HEK293 (cell line): ENCODE results near the gene MAP6.

Experiments
- CTCF ChIA-PET: fragments of 350-600 bp; formaldehyde crosslinking; extraction: SDS; loops from one replicate; lab custom pipeline; 2021; ENCODE audit warnings: antibody characterized with exemption; lab: Yijun Ruan, JAX
- POLR2A ChIA-PET: fragments of 300-600 bp; formaldehyde crosslinking; extraction: SDS; loops from one replicate; lab custom pipeline; 2020; ENCODE audit warnings: antibody characterized with exemption, inconsistent platforms; lab: Yijun Ruan, JAX
- H3K27ac ChIP-seq: fragments of 200-500 bp; sonication (Bioruptor generic); 2 replicates; pipeline ENCODE4 v1.5.1; 2014; ENCODE audit warnings: low read depth, low read length, control low read depth, inconsistent platforms; ENCODE audit errors: extremely low read depth
- H3K36me3 ChIP-seq, 2 experiments: fragments of 200-500 bp in 1 of 2; sonication (Bioruptor generic) in 1 of 2; 1 replicate in 1 of 2; 2 replicates in 1 of 2; pipeline ENCODE4 v1.5.1; 2014 to 2017; ENCODE audit warnings: inconsistent platforms in 2 of 2, low read length in 2 of 2; ENCODE audit not compliant: control insufficient read depth in 2 of 2, insufficient read depth in 1 of 2
- H3K4me1 ChIP-seq: fragments of 200-500 bp; sonication (Bioruptor generic); 2 replicates; pipeline ENCODE4 v1.5.1; 2014; ENCODE audit warnings: mild to moderate bottlenecking, low read length, inconsistent platforms; ENCODE audit not compliant: control insufficient read depth, insufficient read depth
- H3K4me3 ChIP-seq: 2 replicates; pipeline ENCODE4 v1.5.1; 2011; ENCODE audit warnings: low read depth, mild to moderate bottlenecking, control low read depth, low read length, moderate library complexity
- H3K9me3 ChIP-seq: fragments of 200-500 bp; sonication (Bioruptor generic); 2 replicates; pipeline ENCODE4 v1.5.1; 2014; ENCODE audit warnings: low read depth, low read length, inconsistent platforms; ENCODE audit not compliant: control insufficient read depth, insufficient read depth
- GFI1B ChIP-seq: fragments of 450-650 bp; formaldehyde crosslinking; IDR thresholded peaks from 2 replicates; pipeline ENCODE4 v1.5.1; 2016; ENCODE audit warnings: missing biosample characterization, missing genetic modification characterization
- GLI2 ChIP-seq: fragments of 450-650 bp; formaldehyde crosslinking; IDR thresholded peaks from 2 replicates; pipeline ENCODE4; 2017; ENCODE audit warnings: missing biosample characterization, missing genetic modification characterization, low read depth, borderline replicate concordance
- KLF10 ChIP-seq: fragments of 450-650 bp; IDR thresholded peaks from 2 replicates; pipeline ENCODE4 v1.5.1; 2018; ENCODE audit warnings: missing biosample characterization, mild to moderate bottlenecking, missing genetic modification characterization
- KLF16 ChIP-seq: fragments of 450-650 bp; formaldehyde crosslinking; IDR thresholded peaks from 2 replicates; pipeline ENCODE4 v1.5.1; 2017; ENCODE audit warnings: missing biosample characterization, missing genetic modification characterization
- ZNF112 ChIP-seq: fragments of 450-650 bp; formaldehyde crosslinking; IDR thresholded peaks from 2 replicates; pipeline ENCODE4 v1.5.0; 2017; ENCODE audit warnings: missing biosample characterization, missing genetic modification characterization
- ZNF2 ChIP-seq: fragments of 450-650 bp; formaldehyde crosslinking; IDR thresholded peaks from 2 replicates; pipeline ENCODE4 v1.5.1; 2016; ENCODE audit warnings: missing biosample characterization, missing genetic modification characterization
- ZNF239 ChIP-seq: fragments of 450-650 bp; formaldehyde crosslinking; IDR thresholded peaks from 2 replicates; pipeline ENCODE4 v1.5.1; 2016; ENCODE audit warnings: missing biosample characterization, missing genetic modification characterization
- ZNF292 ChIP-seq: fragments of 450-650 bp; formaldehyde crosslinking; IDR thresholded peaks from 2 replicates; pipeline ENCODE4 v1.5.1; 2016; ENCODE audit warnings: low read depth, missing biosample characterization, missing genetic modification characterization, borderline replicate concordance
- ZNF561 ChIP-seq: fragments of 450-650 bp; IDR thresholded peaks from 2 replicates; pipeline ENCODE4 v1.5.1; 2018; ENCODE audit warnings: missing biosample characterization, missing genetic modification characterization, borderline replicate concordance
- ZNF626 ChIP-seq: fragments of 450-650 bp; sonication (Bioruptor Pico); formaldehyde crosslinking; IDR thresholded peaks from 2 replicates; pipeline ENCODE4 v1.5.1; 2018; ENCODE audit warnings: missing biosample characterization, missing genetic modification characterization, inconsistent platforms
- ZNF701 ChIP-seq: fragments of 450-650 bp; formaldehyde crosslinking; IDR thresholded peaks from 2 replicates; pipeline ENCODE4 v1.5.1; 2016; ENCODE audit warnings: missing biosample characterization, missing genetic modification characterization
- ZNF791 ChIP-seq: fragments of 450-650 bp; formaldehyde crosslinking; IDR thresholded peaks from 2 replicates; pipeline ENCODE4 v1.5.1; 2016; ENCODE audit warnings: missing biosample characterization, missing genetic modification characterization
- ZNF843 ChIP-seq: fragments of 450-650 bp; formaldehyde crosslinking; IDR thresholded peaks from 2 replicates; pipeline ENCODE4 v1.5.1; 2016; ENCODE audit warnings: missing biosample characterization, missing genetic modification characterization
- TF ChIP-seq, protein P1 (sequence below): fragments of 450-650 bp; formaldehyde crosslinking; IDR thresholded peaks from 2 replicates; pipeline ENCODE4 v1.5.1; 2017; ENCODE audit warnings: missing biosample characterization, missing genetic modification characterization
- TF ChIP-seq, protein P2 (sequence below): fragments of 450-650 bp; formaldehyde crosslinking; IDR thresholded peaks from 2 replicates; pipeline ENCODE4 v1.5.1; 2017; ENCODE audit warnings: missing biosample characterization, missing genetic modification characterization
- TF ChIP-seq, protein P3 (sequence below): fragments of 450-650 bp; IDR thresholded peaks from 2 replicates; pipeline ENCODE4 v1.5.1; 2018; ENCODE audit warnings: missing biosample characterization, missing genetic modification characterization
- TF ChIP-seq, protein P4 (sequence below): fragments of 450-650 bp; formaldehyde crosslinking; IDR thresholded peaks from 2 replicates; pipeline ENCODE4 v1.5.0; 2017; ENCODE audit warnings: missing biosample characterization, missing genetic modification characterization, borderline replicate concordance

MAP6 gene

DNA sequence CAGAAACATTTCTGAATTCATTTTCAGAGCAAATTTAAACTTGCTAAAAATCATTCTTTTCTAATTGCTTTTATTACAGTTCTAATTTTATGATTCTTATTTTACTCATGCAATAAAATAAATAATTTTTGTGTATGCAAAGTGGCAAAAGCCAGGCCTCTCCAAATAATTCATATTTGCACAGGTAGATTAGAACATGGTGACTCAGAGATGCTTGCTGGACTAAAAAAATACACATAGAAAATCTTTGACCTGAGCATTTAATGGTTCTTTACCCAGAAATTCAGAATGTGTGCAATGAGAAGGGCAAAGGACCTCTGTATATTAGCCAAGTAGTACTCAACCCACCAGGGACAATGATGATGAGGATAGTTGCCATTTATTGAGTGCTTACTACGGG, 15.3 kb downstream of the MAP6 start:
- H3K4me1 ChIP-seq: no peaks in the 10 kb centered on the region
- no peak overlapping the region for H3K4me3 ChIP-seq
- POLR2A ChIA-PET: no interaction called here
- no peak for TF ChIP-seq KLF10 (tag by site-specific recombination)
- TF ChIP-seq ZNF843 (tag by site-specific recombination): no peak
- TF ChIP-seq, all 188 proteins: peak for 0
- Histone ChIP-seq H3K27ac (no peak overlapping the region), H3K9me3 (no peaks in the 10 kb centered on the region), H3K36me3 (no peaks in the 10 kb centered on the region)
- CTCF ChIA-PET: no interaction called here

DNA sequence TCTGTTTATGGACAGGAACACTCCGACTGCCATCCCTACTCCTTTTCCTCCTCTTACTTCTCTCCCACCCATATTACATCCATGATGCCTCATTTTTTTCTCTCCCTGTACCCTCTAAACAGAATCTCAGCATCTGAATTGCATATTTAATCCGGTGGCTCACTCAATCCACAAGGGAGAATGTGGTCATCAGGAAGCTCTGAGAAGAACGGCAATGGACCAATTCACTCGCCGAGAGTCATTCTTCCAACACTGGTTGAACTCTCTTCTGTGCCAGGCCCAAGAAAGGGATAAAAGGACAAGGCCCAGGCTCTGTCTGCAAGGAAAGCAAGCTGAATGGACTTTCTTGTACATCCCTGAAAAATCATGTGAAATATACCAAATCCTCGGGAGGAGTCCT, 15.9 kb downstream of the MAP6 start:
- no peak for TF ChIP-seq GFI1B (tag by site-specific recombination)
- TF ChIP-seq, protein P1, sequence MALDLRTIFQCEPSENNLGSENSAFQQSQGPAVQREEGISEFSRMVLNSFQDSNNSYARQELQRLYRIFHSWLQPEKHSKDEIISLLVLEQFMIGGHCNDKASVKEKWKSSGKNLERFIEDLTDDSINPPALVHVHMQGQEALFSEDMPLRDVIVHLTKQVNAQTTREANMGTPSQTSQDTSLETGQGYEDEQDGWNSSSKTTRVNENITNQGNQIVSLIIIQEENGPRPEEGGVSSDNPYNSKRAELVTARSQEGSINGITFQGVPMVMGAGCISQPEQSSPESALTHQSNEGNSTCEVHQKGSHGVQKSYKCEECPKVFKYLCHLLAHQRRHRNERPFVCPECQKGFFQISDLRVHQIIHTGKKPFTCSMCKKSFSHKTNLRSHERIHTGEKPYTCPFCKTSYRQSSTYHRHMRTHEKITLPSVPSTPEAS (tag by site-specific recombination): no peak
- TF ChIP-seq, protein P2, sequence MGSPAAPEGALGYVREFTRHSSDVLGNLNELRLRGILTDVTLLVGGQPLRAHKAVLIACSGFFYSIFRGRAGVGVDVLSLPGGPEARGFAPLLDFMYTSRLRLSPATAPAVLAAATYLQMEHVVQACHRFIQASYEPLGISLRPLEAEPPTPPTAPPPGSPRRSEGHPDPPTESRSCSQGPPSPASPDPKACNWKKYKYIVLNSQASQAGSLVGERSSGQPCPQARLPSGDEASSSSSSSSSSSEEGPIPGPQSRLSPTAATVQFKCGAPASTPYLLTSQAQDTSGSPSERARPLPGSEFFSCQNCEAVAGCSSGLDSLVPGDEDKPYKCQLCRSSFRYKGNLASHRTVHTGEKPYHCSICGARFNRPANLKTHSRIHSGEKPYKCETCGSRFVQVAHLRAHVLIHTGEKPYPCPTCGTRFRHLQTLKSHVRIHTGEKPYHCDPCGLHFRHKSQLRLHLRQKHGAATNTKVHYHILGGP (tag by site-specific recombination): no peak
- no peak for TF ChIP-seq ZNF791 (tag by site-specific recombination)
- TF ChIP-seq GLI2 (tag by site-specific recombination): no peak
- TF ChIP-seq ZNF2 (tag by site-specific recombination): no peak
- no peak for TF ChIP-seq ZNF561 (tag by site-specific recombination)
- TF ChIP-seq, protein P3, sequence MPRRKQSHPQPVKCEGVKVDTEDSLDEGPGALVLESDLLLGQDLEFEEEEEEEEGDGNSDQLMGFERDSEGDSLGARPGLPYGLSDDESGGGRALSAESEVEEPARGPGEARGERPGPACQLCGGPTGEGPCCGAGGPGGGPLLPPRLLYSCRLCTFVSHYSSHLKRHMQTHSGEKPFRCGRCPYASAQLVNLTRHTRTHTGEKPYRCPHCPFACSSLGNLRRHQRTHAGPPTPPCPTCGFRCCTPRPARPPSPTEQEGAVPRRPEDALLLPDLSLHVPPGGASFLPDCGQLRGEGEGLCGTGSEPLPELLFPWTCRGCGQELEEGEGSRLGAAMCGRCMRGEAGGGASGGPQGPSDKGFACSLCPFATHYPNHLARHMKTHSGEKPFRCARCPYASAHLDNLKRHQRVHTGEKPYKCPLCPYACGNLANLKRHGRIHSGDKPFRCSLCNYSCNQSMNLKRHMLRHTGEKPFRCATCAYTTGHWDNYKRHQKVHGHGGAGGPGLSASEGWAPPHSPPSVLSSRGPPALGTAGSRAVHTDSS (tag by site-specific recombination): no peak
- TF ChIP-seq, all 188 proteins: peak for 0
- Histone ChIP-seq H3K9me3 (no peaks in the 10 kb centered on the region), H3K27ac (no peak overlapping the region), H3K4me3 (no peak overlapping the region), H3K4me1 (no peaks in the 10 kb centered on the region), H3K36me3 (no peaks in the 10 kb centered on the region)
- ChIA-PET CTCF (no interaction called here), POLR2A (no interaction called here)

DNA sequence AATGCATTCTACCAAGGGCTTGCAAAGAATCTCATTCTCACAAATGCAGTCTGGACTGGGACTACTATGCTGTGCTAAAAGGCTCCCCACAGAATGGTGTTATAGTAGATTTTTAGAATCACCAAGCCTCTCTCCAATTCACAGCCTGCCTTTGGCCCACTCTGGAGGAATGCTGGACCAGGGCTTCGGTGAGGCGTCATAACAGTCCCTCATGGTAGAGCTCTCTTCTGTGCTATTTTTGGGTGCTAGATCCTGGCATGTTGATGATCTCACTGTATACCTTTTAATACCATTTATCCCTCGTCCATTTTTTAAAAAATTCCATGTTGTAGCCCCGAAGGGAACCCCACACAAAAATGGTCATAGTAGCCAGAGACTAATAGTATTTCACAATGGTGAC, 17.6 kb downstream of the MAP6 start:
- TF ChIP-seq KLF16 (no peak), ZNF239 (tag by site-specific recombination) (no peak), ZNF626 (tag by site-specific recombination) (no peak), ZNF292 (tag by site-specific recombination) (no peak), ZNF112 (tag by site-specific recombination) (no peak), ZNF701 (tag by site-specific recombination) (no peak)
- TF ChIP-seq, protein P4, sequence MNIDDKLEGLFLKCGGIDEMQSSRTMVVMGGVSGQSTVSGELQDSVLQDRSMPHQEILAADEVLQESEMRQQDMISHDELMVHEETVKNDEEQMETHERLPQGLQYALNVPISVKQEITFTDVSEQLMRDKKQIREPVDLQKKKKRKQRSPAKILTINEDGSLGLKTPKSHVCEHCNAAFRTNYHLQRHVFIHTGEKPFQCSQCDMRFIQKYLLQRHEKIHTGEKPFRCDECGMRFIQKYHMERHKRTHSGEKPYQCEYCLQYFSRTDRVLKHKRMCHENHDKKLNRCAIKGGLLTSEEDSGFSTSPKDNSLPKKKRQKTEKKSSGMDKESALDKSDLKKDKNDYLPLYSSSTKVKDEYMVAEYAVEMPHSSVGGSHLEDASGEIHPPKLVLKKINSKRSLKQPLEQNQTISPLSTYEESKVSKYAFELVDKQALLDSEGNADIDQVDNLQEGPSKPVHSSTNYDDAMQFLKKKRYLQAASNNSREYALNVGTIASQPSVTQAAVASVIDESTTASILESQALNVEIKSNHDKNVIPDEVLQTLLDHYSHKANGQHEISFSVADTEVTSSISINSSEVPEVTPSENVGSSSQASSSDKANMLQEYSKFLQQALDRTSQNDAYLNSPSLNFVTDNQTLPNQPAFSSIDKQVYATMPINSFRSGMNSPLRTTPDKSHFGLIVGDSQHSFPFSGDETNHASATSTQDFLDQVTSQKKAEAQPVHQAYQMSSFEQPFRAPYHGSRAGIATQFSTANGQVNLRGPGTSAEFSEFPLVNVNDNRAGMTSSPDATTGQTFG: no peak
- TF ChIP-seq, protein P1 (tag by site-specific recombination): no peak
- ChIA-PET POLR2A (no interaction called here), CTCF (interaction anchor here (0.6 kb wide), 1 partner anchor 19 kb away, joined by 3 read pairs; no protein-coding TSS in a partner anchor)
- Histone ChIP-seq H3K27ac (no peak overlapping the region), H3K4me3 (no peak overlapping the region), H3K36me3 (no peaks in the 10 kb centered on the region), H3K4me1 (no peaks in the 10 kb centered on the region), H3K9me3 (no peaks in the 10 kb centered on the region)
